GM06990 (cell line): ENCODE measurements around the gene BHMT2.

ENCODE experiments used
- DNase-seq: peaks from one replicate; pipeline ENCODE4 v3.0.0-alpha.2; 2011; ENCODE audit not compliant: insufficient read length; ENCODE audit errors: extremely low read depth
- H3K27me3 ChIP-seq: replicated peaks from 2 replicates; pipeline ENCODE4 v1.6.0; 2011; ENCODE audit warnings: low read length; ENCODE audit not compliant: control insufficient read depth, insufficient read depth
- H3K36me3 ChIP-seq: 2 replicates; pipeline ENCODE4 v1.5.1; 2011; ENCODE audit warnings: low read length; ENCODE audit not compliant: control insufficient read depth, insufficient read depth
- H3K4me3 ChIP-seq: replicated peaks from 2 replicates; pipeline ENCODE4 v1.5.1; 2011; ENCODE audit warnings: low read depth, mild to moderate bottlenecking, control low read depth, low read length
- TF ChIP-seq, protein P1 (sequence below): IDR thresholded peaks from 2 replicates; pipeline ENCODE4 v1.5.1; 2011; ENCODE audit warnings: low read length, control low read depth, mild to moderate bottlenecking, inconsistent platforms; ENCODE audit not compliant: insufficient read depth, poor library complexity, severe bottlenecking

Gene BHMT2

DNA sequence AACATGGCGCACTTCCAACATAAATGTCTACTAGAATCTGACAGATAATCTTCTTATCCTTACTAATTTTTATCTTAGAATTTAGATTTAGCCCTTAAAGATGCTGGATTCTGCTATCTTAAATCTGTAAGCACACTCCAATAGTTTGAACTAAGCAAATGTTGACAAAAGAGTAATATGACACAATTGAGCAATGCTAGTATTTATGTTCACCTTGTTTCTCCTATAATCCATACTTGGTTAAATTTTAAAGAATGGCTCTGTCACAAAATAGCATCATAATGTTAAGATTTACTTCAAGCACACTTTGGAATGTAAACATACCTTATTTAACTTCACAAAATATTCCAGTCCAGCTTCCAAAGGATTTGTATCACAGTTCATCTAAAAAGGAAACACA is 45.6 kb upstream of the BHMT2 start:
- no peaks in the 10 kb centered on the region; the same call in 1 of the 2 replicates for H3K27me3 ChIP-seq
- TF ChIP-seq, protein P1, sequence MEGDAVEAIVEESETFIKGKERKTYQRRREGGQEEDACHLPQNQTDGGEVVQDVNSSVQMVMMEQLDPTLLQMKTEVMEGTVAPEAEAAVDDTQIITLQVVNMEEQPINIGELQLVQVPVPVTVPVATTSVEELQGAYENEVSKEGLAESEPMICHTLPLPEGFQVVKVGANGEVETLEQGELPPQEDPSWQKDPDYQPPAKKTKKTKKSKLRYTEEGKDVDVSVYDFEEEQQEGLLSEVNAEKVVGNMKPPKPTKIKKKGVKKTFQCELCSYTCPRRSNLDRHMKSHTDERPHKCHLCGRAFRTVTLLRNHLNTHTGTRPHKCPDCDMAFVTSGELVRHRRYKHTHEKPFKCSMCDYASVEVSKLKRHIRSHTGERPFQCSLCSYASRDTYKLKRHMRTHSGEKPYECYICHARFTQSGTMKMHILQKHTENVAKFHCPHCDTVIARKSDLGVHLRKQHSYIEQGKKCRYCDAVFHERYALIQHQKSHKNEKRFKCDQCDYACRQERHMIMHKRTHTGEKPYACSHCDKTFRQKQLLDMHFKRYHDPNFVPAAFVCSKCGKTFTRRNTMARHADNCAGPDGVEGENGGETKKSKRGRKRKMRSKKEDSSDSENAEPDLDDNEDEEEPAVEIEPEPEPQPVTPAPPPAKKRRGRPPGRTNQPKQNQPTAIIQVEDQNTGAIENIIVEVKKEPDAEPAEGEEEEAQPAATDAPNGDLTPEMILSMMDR = no peak
- H3K4me3 ChIP-seq = no peak overlapping the region
- DNase-seq = no peak
- no peaks in the 10 kb centered on the region for H3K36me3 ChIP-seq

DNA sequence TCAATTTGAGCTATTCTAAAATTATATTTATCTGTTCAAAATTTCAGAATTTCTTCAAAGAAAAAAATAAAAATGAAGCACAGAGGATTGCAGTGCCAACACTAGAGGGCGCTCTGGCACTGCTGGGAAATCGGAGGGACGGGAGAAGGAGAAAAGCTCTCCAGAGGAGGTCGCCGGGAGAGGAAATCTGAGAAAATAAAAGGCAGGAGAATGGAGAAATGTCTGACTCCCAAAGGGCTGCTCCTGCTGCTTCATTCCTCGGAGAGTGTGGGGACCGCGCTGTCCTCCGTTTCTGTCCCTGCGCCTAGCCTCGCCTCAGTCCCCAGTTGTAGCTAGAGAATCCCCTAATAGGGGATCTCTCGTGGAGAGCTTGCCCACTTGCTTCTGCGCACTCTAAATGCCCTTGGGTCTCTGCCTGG is 44.5 kb upstream of the BHMT2 start:
- DNase-seq = peak; percentile 18
- no peaks in the 10 kb centered on the region; the same call in 1 of the 2 replicates for H3K27me3 ChIP-seq
- H3K4me3 ChIP-seq = peak overlapping the region; percentile 39; the same call in 1 of the 2 replicates
- TF ChIP-seq, protein P1 = peak; percentile 95
- H3K36me3 ChIP-seq = no peaks in the 10 kb centered on the region

DNA sequence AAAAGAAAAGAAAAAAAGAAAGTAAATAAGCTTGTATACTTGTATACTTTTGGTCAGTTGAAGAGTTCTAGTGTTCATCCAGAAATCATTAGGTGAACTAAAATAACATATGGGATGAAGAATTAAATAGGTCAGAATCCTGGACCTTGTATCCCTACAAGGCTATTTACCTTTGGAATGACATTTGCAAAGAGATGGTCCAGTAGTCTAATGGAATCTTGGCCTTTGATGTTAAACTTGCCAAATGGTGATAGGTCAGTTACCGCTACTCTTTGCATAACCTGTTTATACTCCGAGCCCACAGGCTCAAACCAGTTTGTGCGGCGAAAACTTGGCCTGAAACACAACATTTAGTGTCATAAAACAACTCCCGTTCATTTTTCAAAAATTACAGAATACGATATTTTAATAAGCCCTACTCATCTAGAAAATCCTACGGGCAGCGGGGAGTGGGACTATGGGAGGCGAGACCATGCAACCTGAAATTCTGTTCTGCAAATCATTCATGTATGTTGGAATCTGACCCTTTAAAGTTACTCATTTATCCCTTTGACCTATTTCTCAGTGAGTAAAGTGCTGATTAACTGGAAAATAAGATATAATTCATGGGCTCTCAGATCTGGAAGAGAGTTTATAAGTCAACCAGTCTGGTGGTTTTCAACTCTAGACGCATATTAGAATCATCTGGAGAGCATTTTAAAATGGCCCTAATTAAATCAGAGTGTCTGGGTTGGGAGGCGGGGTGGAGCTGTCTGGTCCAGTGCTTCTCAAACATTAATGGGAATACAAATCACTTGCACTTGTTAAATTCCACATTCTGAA is 38.7 kb upstream of the BHMT2 start:
- H3K36me3 ChIP-seq = no peaks in the 10 kb centered on the region
- TF ChIP-seq, protein P1 = no peak
- H3K27me3 ChIP-seq = no peaks in the 10 kb centered on the region
- DNase-seq = no peak
- H3K4me3 ChIP-seq = no peak overlapping the region

DNA sequence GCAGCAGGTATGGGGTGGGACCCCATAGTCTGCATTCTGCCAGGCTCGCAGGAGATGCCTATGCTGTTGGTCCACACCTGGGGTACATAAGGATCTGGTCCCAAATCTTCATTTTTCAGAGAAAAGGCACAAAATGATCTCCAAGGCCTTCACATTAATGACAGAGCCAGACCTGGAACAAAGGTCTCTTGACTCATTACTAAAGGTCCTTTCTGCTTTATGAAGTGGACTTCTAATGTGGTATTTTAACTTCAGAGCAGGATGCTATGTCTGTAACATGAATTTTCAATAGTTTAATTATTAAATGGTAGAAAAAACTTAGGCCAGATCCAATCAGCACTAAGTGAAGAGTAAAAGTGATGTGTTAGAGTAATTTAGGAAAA is 38.1 kb upstream of the BHMT2 start:
- Histone ChIP-seq H3K27me3 (no peaks in the 10 kb centered on the region), H3K36me3 (no peaks in the 10 kb centered on the region), H3K4me3 (no peak overlapping the region)
- TF ChIP-seq, protein P1 = no peak
- no peak for DNase-seq

DNA sequence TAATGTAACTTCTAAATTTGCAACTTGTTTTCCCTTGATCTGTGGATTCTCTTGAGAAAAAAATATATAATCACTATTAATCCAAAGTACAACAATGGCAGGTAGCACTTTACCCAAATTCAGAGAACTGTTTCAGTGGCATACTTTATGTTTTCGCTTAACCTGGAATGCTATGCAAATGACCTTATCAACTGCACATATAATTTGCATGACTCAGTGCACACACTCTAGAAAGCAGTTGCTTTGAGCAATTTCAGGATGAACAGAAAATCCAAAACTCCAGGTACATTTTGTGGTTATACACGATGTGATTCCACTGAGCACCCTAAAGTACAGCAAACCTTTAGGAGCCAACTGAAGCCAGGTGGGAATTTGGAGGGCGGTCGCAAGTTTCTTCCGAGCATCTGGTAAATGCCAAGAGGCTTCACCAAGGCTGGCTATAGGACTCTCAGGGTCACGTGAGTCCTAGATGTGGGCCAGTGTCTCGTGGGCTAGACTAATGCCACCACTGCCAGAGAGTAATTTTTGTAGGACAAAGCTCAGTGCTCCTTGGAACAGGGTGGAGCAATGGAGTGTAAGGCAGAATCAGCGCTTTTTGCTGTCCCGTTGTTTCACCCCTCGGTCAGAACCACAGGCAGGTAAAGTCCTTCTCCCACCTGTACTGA is 37.4 kb upstream of the BHMT2 start:
- no peak for DNase-seq
- TF ChIP-seq, protein P1 = no peak
- no peak overlapping the region for H3K4me3 ChIP-seq
- H3K36me3 ChIP-seq = no peaks in the 10 kb centered on the region
- H3K27me3 ChIP-seq = no peaks in the 10 kb centered on the region
